PC-3 (cell line): ENCODE data around the gene NLRP6. TPM values are rescaled to one million over a fixed set of nuclear protein-coding genes. Genes with fewer than 3 reads are reported as not detected.

Experiments used
- ATAC-seq: fragments of 200-7000 bp; cut with Tn5 transposase; 2 replicates; pipeline ENCODE4 v1.9.1; 2020; ENCODE audit warnings: mild to moderate bottlenecking, moderate library complexity
- BruUV-seq: library from RNA; stranded (reverse); fragments of 400-500 nt; replicated peaks from 2 replicates; lab custom pipeline; 2021; lab: Mats Ljungman, UMichigan
- CTCF ChIA-PET: fragments of 300-600 bp; sonication (Branson Sonifier 250); formaldehyde crosslinking; loops from one replicate; lab custom pipeline; 2022; ENCODE audit warnings: antibody characterized with exemption; lab: Charles Lee
- POLR2A ChIA-PET: fragments of 300-600 bp; sonication (Branson Sonifier 250); formaldehyde crosslinking; loops from one replicate; lab custom pipeline; 2022; ENCODE audit warnings: antibody characterized with exemption; ENCODE audit not compliant: unreplicated experiment; lab: Charles Lee
- DNase-seq: peaks from one replicate; pipeline ENCODE4 v3.0.0-alpha.2; 2015
- H2AFZ ChIP-seq: fragments of 300-600 bp; sonication (generic); 2 replicates; pipeline ENCODE4 v1.6.0; 2016; ENCODE audit warnings: antibody characterized with exemption, low read length
- H3F3A ChIP-seq: fragments of 300-600 bp; sonication (generic); one replicate; pipeline ENCODE4 v1.6.0; 2017; ENCODE audit warnings: antibody characterized with exemption, low read length, control low read depth, mild to moderate bottlenecking; ENCODE audit not compliant: unreplicated experiment
- H3K27ac ChIP-seq: fragments of 300-600 bp; sonication (generic); 2 replicates; pipeline ENCODE4 v1.5.1; 2016; ENCODE audit warnings: mild to moderate bottlenecking, low read length
- H3K27me3 ChIP-seq: fragments of 300-600 bp; sonication (generic); 2 replicates; pipeline ENCODE4 v1.6.1; 2016; ENCODE audit warnings: low read length, mixed read lengths
- H3K36me3 ChIP-seq: fragments of 300-600 bp; sonication (generic); 2 replicates; pipeline ENCODE4 v1.6.1; 2016; ENCODE audit warnings: low read depth, mixed run types, low read length, mixed read lengths
- H3K4me1 ChIP-seq: fragments of 300-600 bp; sonication (generic); 2 replicates; pipeline ENCODE4 v1.5.1; 2016; ENCODE audit warnings: low read length; ENCODE audit not compliant: insufficient read depth
- H3K4me2 ChIP-seq: fragments of 300-600 bp; sonication (generic); 2 replicates; pipeline ENCODE4 v1.6.0; 2016; ENCODE audit warnings: low read length
- H3K4me3 ChIP-seq: fragments of 300-600 bp; sonication (generic); 2 replicates; pipeline ENCODE4 v1.5.1; 2016; ENCODE audit warnings: mild to moderate bottlenecking, low read length, mixed read lengths
- H3K79me2 ChIP-seq: fragments of 300-600 bp; sonication (generic); 2 replicates; pipeline ENCODE4 v1.6.1; 2017; ENCODE audit warnings: low read length, mixed read lengths
- H3K9ac ChIP-seq: fragments of 300-600 bp; sonication (generic); 2 replicates; pipeline ENCODE4 v1.6.0; 2016; ENCODE audit warnings: mild to moderate bottlenecking, low read length
- H3K9me2 ChIP-seq: fragments of 300-600 bp; sonication (generic); replicated peaks from 2 replicates; pipeline ENCODE4 v1.6.1; 2016; ENCODE audit warnings: mixed run types, low read length, mixed read lengths
- H3K9me3 ChIP-seq: fragments of 300-600 bp; sonication (generic); 2 replicates; pipeline ENCODE4 v1.6.1; 2016; ENCODE audit warnings: low read length, mixed read lengths
- H4K20me1 ChIP-seq: fragments of 300-600 bp; sonication (generic); 2 replicates; pipeline ENCODE4 v1.6.1; 2016; ENCODE audit warnings: low read length, mixed read lengths
- EZH2 ChIP-seq: fragments of 300-600 bp; sonication (generic); IDR thresholded peaks from one replicate; pipeline ENCODE4 v1.6.1; 2017; ENCODE audit warnings: antibody characterized with exemption, mild to moderate bottlenecking, low read length; ENCODE audit not compliant: unreplicated experiment
- EZH2phosphoT487 ChIP-seq: fragments of 300-600 bp; sonication (generic); IDR thresholded peaks from 2 replicates; pipeline ENCODE4 v1.6.1; 2018; ENCODE audit warnings: mild to moderate bottlenecking, antibody characterized with exemption, low read length, borderline replicate concordance
- intact Hi-C: fragments of 100-400 bp; cut with micrococcal nuclease; formaldehyde crosslinking; loops from 2 replicates; pipeline ENCODE4 v1.9.0; 2023
- total RNA-seq: library from RNA; depleted of rRNA; stranded (reverse); fragments of >200 nt; gene quantifications from 2 replicates; pipeline ENCODE4 v1.2.3, GENCODE V29; 2014
- TF ChIP-seq, protein P1 (sequence below): fragments of 300-600 bp; sonication (generic); conservative IDR thresholded peaks from 2 replicates; pipeline ENCODE4 v1.5.1; 2017; ENCODE audit warnings: antibody characterized with exemption, low read depth, mild to moderate bottlenecking, low read length

The NLRP6 gene
- total RNA-seq, 1 experiment from 2014 or later, result not detected

DNA sequence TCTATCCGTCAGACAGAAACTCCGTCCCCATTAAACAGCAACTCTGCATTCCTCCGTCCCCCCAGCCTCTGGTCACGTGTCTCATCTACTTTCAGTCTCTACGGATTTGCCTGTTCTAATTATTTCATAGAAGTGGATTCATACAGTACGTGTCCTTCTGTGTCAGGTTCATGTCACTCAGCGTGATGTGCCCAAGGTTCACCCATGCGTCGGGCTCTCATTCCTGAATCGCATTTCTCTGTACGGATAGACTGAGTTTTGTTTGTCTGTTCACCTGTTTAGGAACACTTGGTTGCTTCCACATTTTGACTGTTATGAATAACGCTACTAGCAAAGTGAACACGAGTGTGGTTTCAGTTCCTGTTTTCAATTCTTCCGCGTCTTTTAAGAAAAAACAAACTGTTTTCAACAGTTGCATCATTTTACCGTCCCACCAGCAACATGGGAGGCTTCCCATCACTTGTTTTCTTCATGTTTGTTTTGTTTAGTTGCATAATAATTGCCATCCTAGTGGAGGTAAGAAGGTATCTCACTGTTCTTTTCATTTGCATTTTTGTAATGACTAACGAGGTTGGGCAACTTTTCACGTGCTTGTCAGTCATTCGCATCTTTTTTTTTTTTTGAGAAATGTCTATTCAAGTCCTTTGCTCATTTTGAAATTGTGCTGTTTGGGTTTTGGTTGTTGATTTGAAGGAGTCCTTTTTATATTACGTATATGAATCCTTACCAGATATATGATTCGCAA, 8.9 kb upstream of the NLRP6 start:
- H3K4me3 ChIP-seq, result no peak overlapping the region
- DNase-seq (no peak), ATAC-seq (no peak)
- TF ChIP-seq, protein P1, sequence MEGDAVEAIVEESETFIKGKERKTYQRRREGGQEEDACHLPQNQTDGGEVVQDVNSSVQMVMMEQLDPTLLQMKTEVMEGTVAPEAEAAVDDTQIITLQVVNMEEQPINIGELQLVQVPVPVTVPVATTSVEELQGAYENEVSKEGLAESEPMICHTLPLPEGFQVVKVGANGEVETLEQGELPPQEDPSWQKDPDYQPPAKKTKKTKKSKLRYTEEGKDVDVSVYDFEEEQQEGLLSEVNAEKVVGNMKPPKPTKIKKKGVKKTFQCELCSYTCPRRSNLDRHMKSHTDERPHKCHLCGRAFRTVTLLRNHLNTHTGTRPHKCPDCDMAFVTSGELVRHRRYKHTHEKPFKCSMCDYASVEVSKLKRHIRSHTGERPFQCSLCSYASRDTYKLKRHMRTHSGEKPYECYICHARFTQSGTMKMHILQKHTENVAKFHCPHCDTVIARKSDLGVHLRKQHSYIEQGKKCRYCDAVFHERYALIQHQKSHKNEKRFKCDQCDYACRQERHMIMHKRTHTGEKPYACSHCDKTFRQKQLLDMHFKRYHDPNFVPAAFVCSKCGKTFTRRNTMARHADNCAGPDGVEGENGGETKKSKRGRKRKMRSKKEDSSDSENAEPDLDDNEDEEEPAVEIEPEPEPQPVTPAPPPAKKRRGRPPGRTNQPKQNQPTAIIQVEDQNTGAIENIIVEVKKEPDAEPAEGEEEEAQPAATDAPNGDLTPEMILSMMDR, result no peak
- TF ChIP-seq EZH2 (no peak), EZH2phosphoT487 (no peak)
- BruUV-seq, result no TSS peak
- POLR2A ChIA-PET, result no interaction called here
- H3K79me2 ChIP-seq, result no peaks in the 10 kb centered on the region
- H3K4me1 ChIP-seq, result peaks cover 4% of the 10 kb centered on the region
- H3K4me2 ChIP-seq, result no peak overlapping the region
- H3K9me2 ChIP-seq, result no peaks in the 10 kb centered on the region
- no peaks in the 10 kb centered on the region for H3K36me3 ChIP-seq
- intact Hi-C loops, result no loop called here
- no peak overlapping the region for H2AFZ ChIP-seq
- no peaks in the 10 kb centered on the region for H3K27me3 ChIP-seq
- H3K9ac ChIP-seq, result no peak overlapping the region
- no peaks in the 10 kb centered on the region for H3K9me3 ChIP-seq
- no peaks in the 10 kb centered on the region for H3F3A ChIP-seq
- CTCF ChIA-PET, result no interaction called here
- H4K20me1 ChIP-seq, result no peaks in the 10 kb centered on the region
- H3K27ac ChIP-seq, result no peak overlapping the region

DNA sequence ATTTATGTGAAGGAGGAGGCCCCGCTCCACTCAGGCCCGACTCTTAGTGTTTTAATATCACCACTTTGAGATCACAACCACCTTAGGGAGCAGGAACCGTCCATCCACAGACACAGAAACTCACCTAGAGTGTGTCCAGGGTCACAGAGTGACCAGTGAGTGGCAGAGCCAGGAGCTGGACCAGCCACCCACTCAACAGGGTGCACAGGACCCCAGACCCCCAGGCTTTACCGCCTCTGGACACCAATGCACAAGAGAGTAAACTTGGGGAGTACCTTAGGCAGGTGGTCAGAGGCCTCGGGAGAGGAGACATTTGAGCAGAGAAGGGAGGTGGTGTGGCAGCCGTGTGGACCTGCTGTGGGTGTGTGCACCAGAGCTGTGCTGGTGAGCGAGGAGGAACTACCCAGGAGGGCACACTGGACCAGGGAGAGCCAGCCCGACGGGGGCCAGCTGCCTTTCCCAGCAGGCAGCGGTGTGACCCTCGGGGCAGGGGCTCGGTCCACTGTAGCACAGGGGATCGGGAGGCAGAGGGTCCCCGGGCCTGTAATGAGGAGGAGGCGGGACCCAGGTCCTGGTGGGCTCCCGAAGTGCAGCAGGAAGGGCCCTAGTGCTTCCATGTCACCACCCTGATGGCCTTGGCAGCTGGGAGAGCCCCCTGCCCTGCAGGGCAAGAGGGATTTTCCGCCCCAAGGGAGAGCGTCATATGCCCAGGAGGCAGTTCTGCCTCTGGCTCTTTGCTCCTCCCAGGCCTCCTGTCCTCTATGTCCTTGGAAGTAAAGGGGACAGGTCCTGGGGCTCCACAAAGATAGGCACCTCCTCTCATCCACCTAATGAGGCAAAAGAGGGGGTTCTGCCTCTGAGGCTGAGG, 7.5 kb upstream of the NLRP6 start:
- H3K79me2 ChIP-seq, result no peaks in the 10 kb centered on the region
- H3K9me3 ChIP-seq, result no peaks in the 10 kb centered on the region
- ATAC-seq (no peak), DNase-seq (no peak)
- no peaks in the 10 kb centered on the region for H3K36me3 ChIP-seq
- H3K9ac ChIP-seq, result no peak overlapping the region
- H3K4me2 ChIP-seq, result no peak overlapping the region
- CTCF ChIA-PET, result no interaction called here
- H3K4me3 ChIP-seq, result no peak overlapping the region
- H3K27me3 ChIP-seq, result no peaks in the 10 kb centered on the region
- no peaks in the 10 kb centered on the region for H4K20me1 ChIP-seq
- intact Hi-C loops, result no loop called here
- H3F3A ChIP-seq, result no peaks in the 10 kb centered on the region
- peaks cover 4% of the 10 kb centered on the region for H3K4me1 ChIP-seq
- H2AFZ ChIP-seq, result no peak overlapping the region
- TF ChIP-seq EZH2phosphoT487 (no peak), EZH2 (no peak)
- TF ChIP-seq, protein P1, result no peak
- BruUV-seq, result no TSS peak
- POLR2A ChIA-PET, result no interaction called here
- no peak overlapping the region for H3K27ac ChIP-seq
- no peaks in the 10 kb centered on the region for H3K9me2 ChIP-seq
